Transverse colon (tissue), 4 donors: ENCODE data around the gene COL11A2. TPM values are rescaled to one million over a fixed set of nuclear protein-coding genes. Genes with fewer than 3 reads are reported as not detected.

Experiments
- DNase-seq: peaks from one replicate; pipeline ENCODE4 v3.0.0-alpha.2; 2019
- H3K27ac ChIP-seq, 4 donors: fragments of 200-600 bp; sonication (generic); 2 replicates each; pipeline ENCODE4 v1.5.1; 2016 to 2018; ENCODE audit warnings: inconsistent platforms in 4 of 4
- H3K27me3 ChIP-seq: fragments of 200-600 bp; sonication (generic); 2 replicates; pipeline ENCODE4 v1.5.1; 2017; ENCODE audit warnings: inconsistent platforms
- H3K36me3 ChIP-seq, 4 donors: fragments of 200-600 bp; sonication (generic); 2 replicates each; pipeline ENCODE4 v1.5.1; 2017 to 2019; ENCODE audit warnings: inconsistent platforms in 4 of 4
- H3K4me1 ChIP-seq, 4 donors: fragments of 200-600 bp; sonication (generic); 2 replicates each; pipeline ENCODE4 v1.5.1; 2017 to 2020; ENCODE audit warnings: inconsistent platforms in 4 of 4
- H3K4me3 ChIP-seq, 4 donors: fragments of 200-600 bp; sonication (generic); 1 replicate in 1 of 4; 2 replicates in 3 of 4; pipeline versions ENCODE4 v1.5.1 to v1.6.1; 2017 to 2019; ENCODE audit warnings: inconsistent platforms in 4 of 4
- H3K9me3 ChIP-seq, 2 donors: fragments of 200-600 bp; sonication (generic); 2 replicates each; pipeline ENCODE4 v1.5.1; 2017 to 2019; ENCODE audit warnings: inconsistent platforms in 2 of 2
- CTCF ChIP-seq, 5 experiments: fragments of 200-600 bp in 3 of 5; fragments of 450-650 bp in 2 of 5; sonication (generic) in 3 of 5; IDR thresholded peaks; 1 replicate in 2 of 5; 2 replicates in 3 of 5; pipeline ENCODE4 v1.5.1; 2016 to 2017; ENCODE audit warnings: antibody characterized with exemption in 5 of 5, inconsistent platforms in 3 of 5, mild to moderate bottlenecking in 2 of 5, moderate library complexity in 1 of 5
- EP300 ChIP-seq: sonication (generic); formaldehyde crosslinking; IDR thresholded peaks from one replicate; pipeline ENCODE4 v1.6.1; 2017; ENCODE audit warnings: antibody characterized with exemption, low read depth
- POLR2A ChIP-seq: fragments of 450-650 bp; IDR thresholded peaks from one replicate; pipeline ENCODE4 v1.6.1; 2016; ENCODE audit warnings: antibody characterized with exemption, mild to moderate bottlenecking, moderate library complexity
- POLR2AphosphoS5 ChIP-seq, 3 donors: sonication (generic); formaldehyde crosslinking; IDR thresholded peaks; one replicate each; pipeline ENCODE4 v1.6.1; 2016; ENCODE audit warnings: antibody characterized with exemption in 3 of 3
- WGBS, 2 donors: methylation state at CpG; one replicate each; pipeline ENCODE4 v1.1.5; 2018; ENCODE audit warnings: low coverage in 1 of 2; 5-methylcytosine and 5-hydroxymethylcytosine counted together
- in situ Hi-C, 4 donors: fragments of 200-750 bp; cut with MboI; loops; one replicate each; pipeline versions ENCODE4 v1.15.0 to v1.15.1; 2017; ENCODE audit warnings: low sequenced_read_pairs in 3 of 4, low pct_ligation_motif_present in 1 of 4, low pct_unique_long_range_greater_than_20kb in 1 of 4
- intact Hi-C: fragments of 100-400 bp; cut with DNase I; formaldehyde crosslinking; loops from one replicate; pipeline ENCODE4 v1.15.1; 2023; ENCODE audit warnings: low total_unique reads
- total RNA-seq, 4 donors: library from RNA; depleted of rRNA; stranded (reverse); fragments of >200 nt; gene quantifications; one replicate each; pipeline ENCODE4 v1.1.0, GENCODE V29; 2016

COL11A2 gene
- total RNA-seq, 4 donors from 2014 or later = 0.14 to 0.79 (median 0.75) TPM; not detected in 1

DNA sequence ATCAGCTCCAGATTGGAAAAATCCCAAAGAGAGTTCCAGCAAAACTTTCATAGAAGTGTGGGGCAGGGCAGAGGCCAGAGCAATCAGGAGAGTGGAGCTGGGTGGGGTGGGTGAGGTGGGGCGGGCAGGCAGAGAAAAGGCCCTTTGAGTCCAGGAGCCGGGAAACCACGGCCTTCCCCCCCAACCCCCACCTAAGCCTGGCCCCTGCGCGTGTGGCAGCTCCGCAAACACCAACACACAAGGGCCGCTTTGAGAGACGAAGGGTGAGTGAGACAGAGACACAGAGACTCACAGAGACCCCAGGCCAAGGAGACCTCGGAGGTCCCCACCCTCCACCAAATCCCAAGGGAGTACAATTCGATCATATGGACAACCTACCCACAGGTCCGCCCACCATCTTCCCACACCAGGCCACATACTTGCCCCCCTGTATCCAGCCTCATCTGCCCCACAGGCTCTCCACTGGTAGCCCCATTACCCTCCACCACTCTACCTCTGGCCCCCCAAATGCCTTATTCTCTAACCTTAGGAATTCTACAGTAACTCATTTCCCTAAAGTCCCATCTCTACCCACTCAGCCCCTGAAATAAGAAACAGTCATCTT is 1.7 kb downstream of the COL11A2 start:
- H3K27ac ChIP-seq = no peak overlapping the region
- intact Hi-C loops = no loop called here

GRCh38 chr6:33189625-33190448 is 2.4 kb downstream of the COL11A2 start:
- H3K27ac ChIP-seq = no peak overlapping the region
- TF ChIP-seq EP300 (no peak), POLR2AphosphoS5 (IDR thresholded peaks at IDR 0.05) (no peak), CTCF (IDR thresholded peaks at IDR 0.05) (no peak), POLR2A (no peak)
- H3K4me1 ChIP-seq = peaks cover 9 to 20% (median 12%) of the 10 kb centered on the region in 4 donors
- intact Hi-C loops (no loop called here), in situ Hi-C loops (no loop called here)
- H3K36me3 ChIP-seq = peaks cover 0 to 7% (median 3%) of the 10 kb centered on the region in 4 donors
- no peak for DNase-seq
- peaks cover 37% of the 10 kb centered on the region for H3K27me3 ChIP-seq
- H3K4me3 ChIP-seq = no peak overlapping the region
- 65 to 69% methylated on average over 5 to 7 of the region's 7 CpGs for WGBS, 2 donors
- no peaks in the 10 kb centered on the region for H3K9me3 ChIP-seq

More for the DNA sequence above, 1.7 kb downstream of the COL11A2 start:
- H3K9me3 ChIP-seq = no peaks in the 10 kb centered on the region
- DNase-seq = no peak
- H3K4me3 ChIP-seq = no peak overlapping the region
- peaks cover 37% of the 10 kb centered on the region for H3K27me3 ChIP-seq
- no peak for TF ChIP-seq POLR2AphosphoS5 (IDR thresholded peaks at IDR 0.05)
- H3K4me1 ChIP-seq = peaks cover 9 to 20% (median 12%) of the 10 kb centered on the region in 4 donors
- 67 to 84% methylated on average over 1 to 10 of the region's 11 CpGs for WGBS, 2 donors
- peaks cover 0 to 14% (median 5%) of the 10 kb centered on the region in 4 donors for H3K36me3 ChIP-seq
- in situ Hi-C loops = no loop called here

GRCh38 chr6:33189164-33189563 is 3.1 kb downstream of the COL11A2 start:
- Histone ChIP-seq H3K4me1 (peaks cover 9 to 20% (median 12%) of the 10 kb centered on the region in 4 donors), H3K9me3 (no peaks in the 10 kb centered on the region), H3K27ac (no peak overlapping the region), H3K4me3 (no peak overlapping the region), H3K27me3 (peaks cover 37% of the 10 kb centered on the region), H3K36me3 (peaks cover 0 to under 1% (median 0%) of the 10 kb centered on the region in 4 donors)
- 80 to 86% methylated on average over 1 to 8 of the region's 8 CpGs for WGBS, 2 donors
- in situ Hi-C loops = no loop called here
- intact Hi-C loops = no loop called here
- DNase-seq = no peak
- no peak for TF ChIP-seq POLR2A
- TF ChIP-seq POLR2AphosphoS5 (IDR thresholded peaks at IDR 0.05) = no peak
- TF ChIP-seq CTCF (IDR thresholded peaks at IDR 0.05) = no peak
- no peak for TF ChIP-seq EP300

DNA sequence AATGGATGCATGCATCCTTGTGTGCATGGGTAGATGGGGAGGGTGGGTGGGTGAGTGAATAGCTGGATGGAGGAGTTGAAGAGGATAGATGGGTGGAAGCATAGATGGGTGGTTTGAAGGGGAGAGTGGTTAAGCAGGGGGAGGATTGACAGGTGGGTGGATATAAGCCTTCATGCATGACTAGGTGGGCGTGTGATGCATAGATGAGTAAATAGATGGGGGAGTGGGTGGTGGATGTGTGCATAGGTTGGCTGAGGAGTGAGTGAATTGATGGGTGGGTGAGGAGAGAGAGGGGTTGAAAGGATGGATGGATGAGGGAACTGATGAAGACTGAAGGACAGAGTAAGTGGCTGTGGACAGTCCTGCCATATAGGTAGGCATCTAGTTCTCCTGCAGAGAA is 4.5 kb downstream of the COL11A2 start:
- H3K27ac ChIP-seq = no peak overlapping the region
- no peak for DNase-seq
- WGBS, 2 donors = 71% methylated on average over 1 of the region's 1 CpG
- H3K27me3 ChIP-seq = peaks cover 34% of the 10 kb centered on the region
- peaks cover 7 to 14% (median 10%) of the 10 kb centered on the region in 4 donors for H3K4me1 ChIP-seq
- in situ Hi-C loops (no loop called here), intact Hi-C loops (no loop called here)
- no peak overlapping the region for H3K4me3 ChIP-seq
- H3K36me3 ChIP-seq = no peaks in the 10 kb centered on the region
- H3K9me3 ChIP-seq = no peaks in the 10 kb centered on the region
- TF ChIP-seq POLR2AphosphoS5 (IDR thresholded peaks at IDR 0.05) = no peak
- no peak for TF ChIP-seq EP300
- no peak for TF ChIP-seq POLR2A
- no peak for TF ChIP-seq CTCF (IDR thresholded peaks at IDR 0.05)
